Measurements from ENCODE around the gene PTPRM. TPM values are rescaled to one million over a fixed set of nuclear protein-coding genes. Genes with fewer than 3 reads are reported as not detected.

The PTPRM gene
- total and polyA plus RNA-seq, 2 of the 4 experiments (the other 2 are of a cell fraction) = 28.3 to 51.2 TPM

DNA sequence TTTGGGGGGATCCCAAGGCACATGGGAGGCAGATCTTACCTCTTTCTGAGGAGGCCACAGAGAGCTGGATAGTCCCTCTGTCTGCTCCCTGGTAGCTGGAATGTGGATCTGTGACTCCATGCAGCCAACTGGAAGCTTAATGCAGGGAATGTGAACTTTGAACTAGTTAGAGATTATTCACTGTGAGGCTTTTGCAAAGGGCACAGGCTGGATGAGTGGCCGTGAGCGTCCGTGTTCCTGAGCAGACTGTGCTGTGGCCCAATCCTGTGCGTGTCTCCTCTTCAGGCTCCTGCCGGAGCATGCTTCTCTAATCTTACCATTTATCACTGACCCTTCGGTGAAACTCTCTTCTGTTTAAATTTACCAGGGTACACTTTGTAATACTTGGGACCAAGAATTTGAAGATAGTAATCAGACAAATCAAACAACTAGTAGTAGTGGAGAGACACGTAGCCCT is 187.6 kb downstream of the PTPRM start:
- H3K4me3 ChIP-seq (ENCODE audit: insufficient read depth, low read depth, low read length) = no peak overlapping the region
- H4K91ac ChIP-seq (ENCODE audit: insufficient read depth, low read depth, low read length) = no peak overlapping the region; the same call in 1 of the 2 replicates
- dilution Hi-C loops (cut with HindIII; ENCODE audit: low sequenced_read_pairs, unreplicated experiment) (no loop called here), intact Hi-C loops (cut with micrococcal nuclease) (no loop called here), in situ Hi-C loops (cut with MboI; ENCODE audit: low sequenced_read_pairs) (no loop called here)
- CTCF ChIA-PET = interaction anchor here (0.6 to 0.7 kb wide), 2 partner anchors 187 to 573 kb away, joined by 4 read pairs; no protein-coding TSS in a partner anchor
- peaks cover 6% of the 10 kb centered on the region for H3K4me1 ChIP-seq (ENCODE audit: control insufficient read depth, insufficient read depth, low read length)
- no peak overlapping the region for H4K5ac ChIP-seq (ENCODE audit: low read depth, low read length)
- no peak overlapping the region for H2BK5ac ChIP-seq (ENCODE audit: low read depth, low read length, poor library complexity, severe bottlenecking)
- POLR2A ChIA-PET (ENCODE audit: unreplicated experiment) = no interaction called here
- H3K14ac ChIP-seq (replicated peaks; ENCODE audit: low read depth, low read length) = no peak overlapping the region; the same call in 1 of the 2 replicates
- ATAC-seq (ENCODE audit: low read depth) = peak; percentile 63
- no peak overlapping the region for H2BK120ac ChIP-seq (ENCODE audit: low read depth, low read length)
- H2BK15ac ChIP-seq (ENCODE audit: low read depth, low read length) = no peak overlapping the region
- peaks cover 10% of the 10 kb centered on the region for H4K20me1 ChIP-seq (ENCODE audit: insufficient read depth, low read length)
- WGBS, 2 experiments (ENCODE audit: extremely low coverage in 2 of 2, insufficient read length in 1 of 2) = no CpG with 5 or more reads among the region's 7 CpGs
- no peak overlapping the region for H2AFZ ChIP-seq (replicated peaks; ENCODE audit: low read length, poor library complexity)
- H3K27ac ChIP-seq (ENCODE audit: insufficient read depth, low read length) = no peak overlapping the region
- peak overlapping the region; percentile 61; the same call in 1 of the 2 replicates for H3K4me2 ChIP-seq (ENCODE audit: low read depth, low read length)
- no peak overlapping the region for H3K56ac ChIP-seq (ENCODE audit: extremely low read depth, insufficient read depth, low read length)
- H3K9ac ChIP-seq (ENCODE audit: low read depth, low read length) = no peak overlapping the region
- H3K4ac ChIP-seq (ENCODE audit: low read depth, low read length) = no peak overlapping the region
- H3K18ac ChIP-seq (ENCODE audit: low read depth, low read length) = peak overlapping the region; percentile 13; the same call in 1 of the 2 replicates
- H3K9me3 ChIP-seq (ENCODE audit: control insufficient read depth, insufficient read depth, low read length) = no peaks in the 10 kb centered on the region
- no peaks in the 10 kb centered on the region for H3K36me3 ChIP-seq (ENCODE audit: control insufficient read depth, insufficient read depth, low read length)
- H3K23ac ChIP-seq (ENCODE audit: low read depth, low read length) = 0 out of 2 replicates have a peak overlapping the region, but pooled peaks have one; percentile 0
- H4K8ac ChIP-seq (ENCODE audit: low read depth in 2 of 2, low read length in 2 of 2) = no peak overlapping the region
- no TSS peak for BruUV-seq (replicated peaks)
- no peaks in the 10 kb centered on the region for H3K27me3 ChIP-seq (ENCODE audit: control insufficient read depth, insufficient read depth, low read length)
- H3K9me1 ChIP-seq (ENCODE audit: insufficient read depth, low read length) = peaks cover 6% of the 10 kb centered on the region; the same call in 1 of the 2 replicates
- no peak overlapping the region for H2AK5ac ChIP-seq (ENCODE audit: low read depth, low read length)
- no peak overlapping the region for H2AK9ac ChIP-seq (replicated peaks; ENCODE audit: low read depth, low read length, poor library complexity)
- TF ChIP-seq RFX5 (IDR thresholded peaks at IDR 0.05; ENCODE audit: low read depth, low read length) = no peak
- TF ChIP-seq CHD1 (IDR thresholded peaks at IDR 0.05; ENCODE audit: low read depth, low read length) = no peak
- TF ChIP-seq, protein P1, sequence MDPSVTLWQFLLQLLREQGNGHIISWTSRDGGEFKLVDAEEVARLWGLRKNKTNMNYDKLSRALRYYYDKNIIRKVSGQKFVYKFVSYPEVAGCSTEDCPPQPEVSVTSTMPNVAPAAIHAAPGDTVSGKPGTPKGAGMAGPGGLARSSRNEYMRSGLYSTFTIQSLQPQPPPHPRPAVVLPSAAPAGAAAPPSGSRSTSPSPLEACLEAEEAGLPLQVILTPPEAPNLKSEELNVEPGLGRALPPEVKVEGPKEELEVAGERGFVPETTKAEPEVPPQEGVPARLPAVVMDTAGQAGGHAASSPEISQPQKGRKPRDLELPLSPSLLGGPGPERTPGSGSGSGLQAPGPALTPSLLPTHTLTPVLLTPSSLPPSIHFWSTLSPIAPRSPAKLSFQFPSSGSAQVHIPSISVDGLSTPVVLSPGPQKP (IDR thresholded peaks at IDR 0.05; ENCODE audit: borderline replicate concordance, low read depth, low read length) = no peak
- TF ChIP-seq MAFK (IDR thresholded peaks at IDR 0.05; ENCODE audit: low read depth, low read length) = no peak
- TF ChIP-seq MAZ (IDR thresholded peaks at IDR 0.05; ENCODE audit: borderline replicate concordance, low read depth, low read length) = no peak
- TF ChIP-seq, protein P2, sequence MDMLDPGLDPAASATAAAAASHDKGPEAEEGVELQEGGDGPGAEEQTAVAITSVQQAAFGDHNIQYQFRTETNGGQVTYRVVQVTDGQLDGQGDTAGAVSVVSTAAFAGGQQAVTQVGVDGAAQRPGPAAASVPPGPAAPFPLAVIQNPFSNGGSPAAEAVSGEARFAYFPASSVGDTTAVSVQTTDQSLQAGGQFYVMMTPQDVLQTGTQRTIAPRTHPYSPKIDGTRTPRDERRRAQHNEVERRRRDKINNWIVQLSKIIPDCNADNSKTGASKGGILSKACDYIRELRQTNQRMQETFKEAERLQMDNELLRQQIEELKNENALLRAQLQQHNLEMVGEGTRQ (IDR thresholded peaks at IDR 0.05; ENCODE audit: low read depth, low read length) = no peak
- no peak for TF ChIP-seq BHLHE40 (IDR thresholded peaks at IDR 0.05; ENCODE audit: low read depth, low read length)
- TF ChIP-seq RAD21 (IDR thresholded peaks at IDR 0.05; ENCODE audit: low read length) = no peak
- TF ChIP-seq MXI1 (IDR thresholded peaks at IDR 0.05; ENCODE audit: borderline replicate concordance, low read depth, low read length) = no peak
- TF ChIP-seq RCOR1 (IDR thresholded peaks at IDR 0.05; ENCODE audit: insufficient replicate concordance, low read length) = no peak
- no peak for TF ChIP-seq SMC3 (IDR thresholded peaks at IDR 0.05; ENCODE audit: low read depth, low read length)
- TF ChIP-seq, protein P3, sequence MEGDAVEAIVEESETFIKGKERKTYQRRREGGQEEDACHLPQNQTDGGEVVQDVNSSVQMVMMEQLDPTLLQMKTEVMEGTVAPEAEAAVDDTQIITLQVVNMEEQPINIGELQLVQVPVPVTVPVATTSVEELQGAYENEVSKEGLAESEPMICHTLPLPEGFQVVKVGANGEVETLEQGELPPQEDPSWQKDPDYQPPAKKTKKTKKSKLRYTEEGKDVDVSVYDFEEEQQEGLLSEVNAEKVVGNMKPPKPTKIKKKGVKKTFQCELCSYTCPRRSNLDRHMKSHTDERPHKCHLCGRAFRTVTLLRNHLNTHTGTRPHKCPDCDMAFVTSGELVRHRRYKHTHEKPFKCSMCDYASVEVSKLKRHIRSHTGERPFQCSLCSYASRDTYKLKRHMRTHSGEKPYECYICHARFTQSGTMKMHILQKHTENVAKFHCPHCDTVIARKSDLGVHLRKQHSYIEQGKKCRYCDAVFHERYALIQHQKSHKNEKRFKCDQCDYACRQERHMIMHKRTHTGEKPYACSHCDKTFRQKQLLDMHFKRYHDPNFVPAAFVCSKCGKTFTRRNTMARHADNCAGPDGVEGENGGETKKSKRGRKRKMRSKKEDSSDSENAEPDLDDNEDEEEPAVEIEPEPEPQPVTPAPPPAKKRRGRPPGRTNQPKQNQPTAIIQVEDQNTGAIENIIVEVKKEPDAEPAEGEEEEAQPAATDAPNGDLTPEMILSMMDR (conservative IDR thresholded peaks at IDR 0.05; ENCODE audit: low read depth, low read length) = no peak
- TF ChIP-seq POLR2A (IDR thresholded peaks at IDR 0.05; ENCODE audit: low read depth, low read length) = no peak
- no peak for TF ChIP-seq FOS (IDR thresholded peaks at IDR 0.05; ENCODE audit: low read depth, low read length)
- no peak for TF ChIP-seq CEBPB (IDR thresholded peaks at IDR 0.05; ENCODE audit: low read depth, low read length)
- TF ChIP-seq NFE2L2 (IDR thresholded peaks at IDR 0.05; ENCODE audit: low read depth, low read length) = no peak
- H3K79me1 ChIP-seq (ENCODE audit: low read depth in 1 of 2, low read length in 2 of 2) = peaks cover 5 to 8% of the 10 kb centered on the region in 2 experiments; a peak in 3 of 4 replicates
- no peak overlapping the region for H2BK20ac ChIP-seq (ENCODE audit: low read depth, low read length)
- DNase-seq = peak; percentile 17
